ENCODE data around the gene LENG1.
"Not testable (repeated sequence)": the region's sequence is repeated elsewhere in the genome, so short reads cannot be mapped to it uniquely, and the experiment has no call there.

LENG1 gene

GRCh38 chr19:54199401-54199800, 39.9 kb upstream of the LENG1 start:
- H3K27ac Mint-ChIP-seq, result peak overlapping the region; percentile 98
- H3K4me1 Mint-ChIP-seq, result peaks cover 43% of the 10 kb centered on the region
- peaks cover 5% of the 10 kb centered on the region for H3K27me3 Mint-ChIP-seq (ENCODE audit: low read depth, poor library complexity)
- peaks cover 59% of the 10 kb centered on the region for H3K36me3 Mint-ChIP-seq (ENCODE audit: low read depth)
- TF ChIP-seq CTCF (IDR thresholded peaks at IDR 0.05), result no peak
- H3K4me3 Mint-ChIP-seq, result peak overlapping the region; percentile 77
- no peaks in the 10 kb centered on the region for H3K9me3 Mint-ChIP-seq
- DNase-seq, result no peak

- Mint-ChIP-seq H3K4me1 (peaks cover 37% of the 10 kb centered on the region), H3K36me3 (ENCODE audit: low read depth) (peaks cover 52% of the 10 kb centered on the region), H3K4me3 (no peak overlapping the region), H3K9me3 (no peaks in the 10 kb centered on the region), H3K27me3 (ENCODE audit: low read depth, poor library complexity) (peaks cover 5% of the 10 kb centered on the region), H3K27ac (peak overlapping the region; percentile 31)
- TF ChIP-seq CTCF (IDR thresholded peaks at IDR 0.05), result no peak
- no peak for DNase-seq
Observed at GRCh38 chr19:54197121-54197520, 37.6 kb upstream of the LENG1 start.

GRCh38 chr19:54196536-54196935, 37.0 kb upstream of the LENG1 start:
- Mint-ChIP-seq H3K36me3 (ENCODE audit: low read depth) (peaks cover 46% of the 10 kb centered on the region), H3K4me3 (no peak overlapping the region), H3K27me3 (ENCODE audit: low read depth, poor library complexity) (peaks cover 7% of the 10 kb centered on the region), H3K9me3 (no peaks in the 10 kb centered on the region), H3K4me1 (peaks cover 37% of the 10 kb centered on the region), H3K27ac (peak overlapping the region; percentile 79)
- DNase-seq, result no peak
- no peak for TF ChIP-seq CTCF (IDR thresholded peaks at IDR 0.05)

GRCh38 chr19:54194463-54194862, 34.9 kb upstream of the LENG1 start:
- not testable (repeated sequence) for H3K27ac Mint-ChIP-seq, H3K4me3 Mint-ChIP-seq

GRCh38 chr19:54193011-54193410, 33.5 kb upstream of the LENG1 start:
- H3K4me1 Mint-ChIP-seq, result peaks cover 28% of the 10 kb centered on the region
- peaks cover 5% of the 10 kb centered on the region for H3K27me3 Mint-ChIP-seq (ENCODE audit: low read depth, poor library complexity)
- H3K36me3 Mint-ChIP-seq (ENCODE audit: low read depth), result peaks cover 38% of the 10 kb centered on the region
- no peaks in the 10 kb centered on the region for H3K9me3 Mint-ChIP-seq
- no peak for DNase-seq
- H3K27ac Mint-ChIP-seq, result peak overlapping the region; percentile 34
- no peak for TF ChIP-seq CTCF (IDR thresholded peaks at IDR 0.05)
- H3K4me3 Mint-ChIP-seq, result peak overlapping the region; percentile 93

More at GRCh38 chr19:54194463-54194862, 34.9 kb upstream of the LENG1 start:
- not testable (repeated sequence) for DNase-seq; H3K27me3 Mint-ChIP-seq (ENCODE audit: low read depth, poor library complexity); H3K9me3 Mint-ChIP-seq
- H3K36me3 Mint-ChIP-seq (ENCODE audit: low read depth), result peaks cover 38% of the 10 kb centered on the region
- peaks cover 28% of the 10 kb centered on the region for H3K4me1 Mint-ChIP-seq

GRCh38 chr19:54191811-54192453, 32.4 kb upstream of the LENG1 start:
- Mint-ChIP-seq H3K4me1 (peaks cover 39% of the 10 kb centered on the region), H3K27ac (peak overlapping the region; percentile 99), H3K4me3 (peak overlapping the region; percentile 93), H3K27me3 (ENCODE audit: low read depth, poor library complexity) (peaks cover 5% of the 10 kb centered on the region), H3K36me3 (ENCODE audit: low read depth) (peaks cover 35% of the 10 kb centered on the region), H3K9me3 (no peaks in the 10 kb centered on the region)
- TF ChIP-seq CTCF (IDR thresholded peaks at IDR 0.05), result no peak
- no peak for DNase-seq
